ENCODE data around the gene POLK.

GRCh38 chr5:75526070-75526469, 14.4 kb downstream of the POLK start:
- TF ChIP-seq ZNF274 (IDR thresholded peaks at IDR 0.05; ENCODE audit: low read depth, low read length) (no peak), SUZ12 (IDR thresholded peaks at IDR 0.05; ENCODE audit: extremely low read depth, insufficient read depth, insufficient read length) (no peak)

All from NT2/D1 (cell line).